WTC11 (cell line): Measurements from ENCODE around the gene FMN2.

Experiments used
- FOXP1 ChIP-seq: sonication (generic); formaldehyde crosslinking; IDR thresholded peaks from 2 replicates; pipeline ENCODE4 v1.8.0; 2022; ENCODE audit warnings: missing genetic modification reagents, mild to moderate bottlenecking, moderate library complexity, borderline replicate concordance
- IRF2 ChIP-seq: sonication (generic); formaldehyde crosslinking; IDR thresholded peaks from 2 replicates; pipeline ENCODE4 v1.8.0; 2022; ENCODE audit warnings: low read depth, missing genetic modification reagents, borderline replicate concordance
- JUN ChIP-seq: sonication (generic); formaldehyde crosslinking; IDR thresholded peaks from 2 replicates; pipeline ENCODE4 v1.8.0; 2023; ENCODE audit warnings: mild to moderate bottlenecking, missing genetic modification reagents
- NR1H2 ChIP-seq: sonication (generic); formaldehyde crosslinking; IDR thresholded peaks from 2 replicates; pipeline ENCODE4 v1.9.0; 2021; ENCODE audit warnings: mild to moderate bottlenecking, moderate library complexity, missing genetic modification reagents
- NR3C1 ChIP-seq: sonication (generic); formaldehyde crosslinking; conservative IDR thresholded peaks from 2 replicates; pipeline ENCODE4 v1.8.1; 2023; ENCODE audit warnings: low read depth, mild to moderate bottlenecking, missing genetic modification reagents
- RORB ChIP-seq: fragments of 250-450 bp; sonication (Bioruptor Pico); IDR thresholded peaks from 2 replicates; pipeline ENCODE4 v1.9.0; 2021; ENCODE audit warnings: mild to moderate bottlenecking
- ZNF232 ChIP-seq: sonication (generic); formaldehyde crosslinking; IDR thresholded peaks from 2 replicates; pipeline ENCODE4 v1.8.0; 2022; ENCODE audit warnings: mild to moderate bottlenecking, missing genetic modification reagents
- TF ChIP-seq, protein P1 (sequence below): fragments of 200-600 bp; IDR thresholded peaks from 2 replicates; pipeline ENCODE4 v1.8.0; 2022; ENCODE audit warnings: antibody characterized with exemption
- TF ChIP-seq, protein P2 (sequence below): sonication (generic); formaldehyde crosslinking; conservative IDR thresholded peaks from 2 replicates; pipeline ENCODE4 v1.8.1; 2023; ENCODE audit warnings: mild to moderate bottlenecking, low read depth, missing genetic modification reagents, moderate library complexity
- TF ChIP-seq, protein P3 (sequence below): sonication (generic); formaldehyde crosslinking; IDR thresholded peaks from 2 replicates; pipeline ENCODE4 v1.8.0; 2022; ENCODE audit warnings: mild to moderate bottlenecking, missing genetic modification reagents
- TF ChIP-seq, protein P4 (sequence below): sonication (generic); formaldehyde crosslinking; IDR thresholded peaks from 2 replicates; pipeline ENCODE4 v1.8.1; 2022; ENCODE audit warnings: low read depth, mild to moderate bottlenecking, moderate library complexity, missing genetic modification reagents, borderline replicate concordance

DNA sequence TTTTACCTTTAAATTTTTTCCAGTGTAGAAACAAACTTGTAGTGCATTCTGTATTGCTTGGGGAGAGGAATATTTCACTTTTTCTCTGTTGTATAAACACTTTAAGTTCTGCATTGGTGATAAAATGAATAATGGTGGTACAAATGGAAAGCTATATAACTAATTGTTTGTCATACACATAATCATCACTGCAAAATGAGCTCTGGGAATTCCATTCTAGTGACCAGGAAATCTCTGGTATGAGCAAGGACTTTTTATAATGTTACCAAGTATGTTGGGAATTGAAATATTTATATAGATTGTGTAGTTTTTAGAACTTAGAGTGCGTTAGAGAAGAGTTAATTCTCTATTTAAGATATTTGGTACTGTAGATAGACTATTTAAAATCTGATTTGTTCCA lies 5.0 kb upstream of the FMN2 start:
- no peak for TF ChIP-seq FOXP1 (CRISPR knock-in tag)
- TF ChIP-seq, protein P1, sequence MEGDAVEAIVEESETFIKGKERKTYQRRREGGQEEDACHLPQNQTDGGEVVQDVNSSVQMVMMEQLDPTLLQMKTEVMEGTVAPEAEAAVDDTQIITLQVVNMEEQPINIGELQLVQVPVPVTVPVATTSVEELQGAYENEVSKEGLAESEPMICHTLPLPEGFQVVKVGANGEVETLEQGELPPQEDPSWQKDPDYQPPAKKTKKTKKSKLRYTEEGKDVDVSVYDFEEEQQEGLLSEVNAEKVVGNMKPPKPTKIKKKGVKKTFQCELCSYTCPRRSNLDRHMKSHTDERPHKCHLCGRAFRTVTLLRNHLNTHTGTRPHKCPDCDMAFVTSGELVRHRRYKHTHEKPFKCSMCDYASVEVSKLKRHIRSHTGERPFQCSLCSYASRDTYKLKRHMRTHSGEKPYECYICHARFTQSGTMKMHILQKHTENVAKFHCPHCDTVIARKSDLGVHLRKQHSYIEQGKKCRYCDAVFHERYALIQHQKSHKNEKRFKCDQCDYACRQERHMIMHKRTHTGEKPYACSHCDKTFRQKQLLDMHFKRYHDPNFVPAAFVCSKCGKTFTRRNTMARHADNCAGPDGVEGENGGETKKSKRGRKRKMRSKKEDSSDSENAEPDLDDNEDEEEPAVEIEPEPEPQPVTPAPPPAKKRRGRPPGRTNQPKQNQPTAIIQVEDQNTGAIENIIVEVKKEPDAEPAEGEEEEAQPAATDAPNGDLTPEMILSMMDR: no peak
- TF ChIP-seq ZNF232 (CRISPR knock-in tag): no peak
- no peak for TF ChIP-seq JUN (CRISPR knock-in tag)
- TF ChIP-seq NR3C1 (CRISPR knock-in tag): no peak
- no peak for TF ChIP-seq NR1H2 (CRISPR knock-in tag)
- TF ChIP-seq, protein P2, sequence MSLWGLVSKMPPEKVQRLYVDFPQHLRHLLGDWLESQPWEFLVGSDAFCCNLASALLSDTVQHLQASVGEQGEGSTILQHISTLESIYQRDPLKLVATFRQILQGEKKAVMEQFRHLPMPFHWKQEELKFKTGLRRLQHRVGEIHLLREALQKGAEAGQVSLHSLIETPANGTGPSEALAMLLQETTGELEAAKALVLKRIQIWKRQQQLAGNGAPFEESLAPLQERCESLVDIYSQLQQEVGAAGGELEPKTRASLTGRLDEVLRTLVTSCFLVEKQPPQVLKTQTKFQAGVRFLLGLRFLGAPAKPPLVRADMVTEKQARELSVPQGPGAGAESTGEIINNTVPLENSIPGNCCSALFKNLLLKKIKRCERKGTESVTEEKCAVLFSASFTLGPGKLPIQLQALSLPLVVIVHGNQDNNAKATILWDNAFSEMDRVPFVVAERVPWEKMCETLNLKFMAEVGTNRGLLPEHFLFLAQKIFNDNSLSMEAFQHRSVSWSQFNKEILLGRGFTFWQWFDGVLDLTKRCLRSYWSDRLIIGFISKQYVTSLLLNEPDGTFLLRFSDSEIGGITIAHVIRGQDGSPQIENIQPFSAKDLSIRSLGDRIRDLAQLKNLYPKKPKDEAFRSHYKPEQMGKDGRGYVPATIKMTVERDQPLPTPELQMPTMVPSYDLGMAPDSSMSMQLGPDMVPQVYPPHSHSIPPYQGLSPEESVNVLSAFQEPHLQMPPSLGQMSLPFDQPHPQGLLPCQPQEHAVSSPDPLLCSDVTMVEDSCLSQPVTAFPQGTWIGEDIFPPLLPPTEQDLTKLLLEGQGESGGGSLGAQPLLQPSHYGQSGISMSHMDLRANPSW: no peak
- TF ChIP-seq IRF2 (CRISPR knock-in tag): no peak
- TF ChIP-seq, protein P3, sequence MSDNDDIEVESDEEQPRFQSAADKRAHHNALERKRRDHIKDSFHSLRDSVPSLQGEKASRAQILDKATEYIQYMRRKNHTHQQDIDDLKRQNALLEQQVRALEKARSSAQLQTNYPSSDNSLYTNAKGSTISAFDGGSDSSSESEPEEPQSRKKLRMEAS (CRISPR knock-in tag): no peak
- TF ChIP-seq RORB (CRISPR knock-in tag): no peak
- TF ChIP-seq, protein P4, sequence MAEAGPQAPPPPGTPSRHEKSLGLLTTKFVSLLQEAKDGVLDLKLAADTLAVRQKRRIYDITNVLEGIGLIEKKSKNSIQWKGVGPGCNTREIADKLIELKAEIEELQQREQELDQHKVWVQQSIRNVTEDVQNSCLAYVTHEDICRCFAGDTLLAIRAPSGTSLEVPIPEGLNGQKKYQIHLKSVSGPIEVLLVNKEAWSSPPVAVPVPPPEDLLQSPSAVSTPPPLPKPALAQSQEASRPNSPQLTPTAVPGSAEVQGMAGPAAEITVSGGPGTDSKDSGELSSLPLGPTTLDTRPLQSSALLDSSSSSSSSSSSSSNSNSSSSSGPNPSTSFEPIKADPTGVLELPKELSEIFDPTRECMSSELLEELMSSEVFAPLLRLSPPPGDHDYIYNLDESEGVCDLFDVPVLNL: no peak
